A673 (cell line): Measurements from ENCODE around the gene GRIA1. TPM values are rescaled to one million over a fixed set of nuclear protein-coding genes. Genes with fewer than 3 reads are reported as not detected.

ENCODE experiments used
- BruUV-seq: library from RNA; stranded (reverse); fragments of 400-500 nt; replicated peaks from 2 replicates; lab custom pipeline; 2021; lab: Mats Ljungman, UMichigan
- CTCF ChIA-PET: fragments of 300-600 bp; sonication (Branson Sonifier 250); formaldehyde crosslinking; loops from one replicate; lab custom pipeline; 2022; ENCODE audit warnings: antibody characterized with exemption; lab: Charles Lee
- POLR2A ChIA-PET: fragments of 300-600 bp; sonication (Branson Sonifier 250); formaldehyde crosslinking; loops from one replicate; lab custom pipeline; 2022; ENCODE audit warnings: antibody characterized with exemption; ENCODE audit not compliant: low non-redundant PET; lab: Charles Lee
- DNase-seq: peaks from one replicate; pipeline ENCODE4 v3.0.0-alpha.2; 2015; ENCODE audit warnings: low spot score
- H3K27ac ChIP-seq: fragments of 200-600 bp; sonication (generic); 2 replicates; pipeline ENCODE4 v1.5.1; 2016; ENCODE audit warnings: mixed run types, low read depth, mild to moderate bottlenecking, mixed read lengths, antibody characterized with exemption, low read length; ENCODE audit not compliant: poor library complexity, severe bottlenecking
- H3K27me3 ChIP-seq: fragments of 200-600 bp; sonication (generic); replicated peaks from 2 replicates; pipeline ENCODE4 v1.6.1; 2017; ENCODE audit warnings: mixed run types, low read depth, mild to moderate bottlenecking, mixed read lengths, antibody characterized with exemption, low read length; ENCODE audit not compliant: insufficient read depth, poor library complexity
- H3K36me3 ChIP-seq: fragments of 200-600 bp; sonication (generic); 2 replicates; pipeline ENCODE4 v1.6.1; 2016; ENCODE audit warnings: mixed run types, mild to moderate bottlenecking, mixed read lengths, antibody characterized with exemption, low read length; ENCODE audit not compliant: insufficient read depth, poor library complexity, severe bottlenecking
- H3K4me1 ChIP-seq: fragments of 200-600 bp; sonication (generic); 2 replicates; pipeline ENCODE4 v1.6.1; 2017; ENCODE audit warnings: mixed run types, mild to moderate bottlenecking, mixed read lengths, antibody characterized with exemption, low read length; ENCODE audit not compliant: insufficient read depth, poor library complexity, severe bottlenecking
- H3K4me3 ChIP-seq: fragments of 200-600 bp; sonication (generic); 2 replicates; pipeline ENCODE4 v1.5.1; 2016; ENCODE audit warnings: low read depth, mixed run types, mild to moderate bottlenecking, mixed read lengths, low read length; ENCODE audit not compliant: poor library complexity, severe bottlenecking
- H3K9me3 ChIP-seq: fragments of 200-600 bp; sonication (generic); 2 replicates; pipeline ENCODE4 v1.6.1; 2016; ENCODE audit warnings: mixed run types, low read depth, mild to moderate bottlenecking, mixed read lengths, antibody characterized with exemption, low read length; ENCODE audit not compliant: poor library complexity, severe bottlenecking
- CTCF ChIP-seq: fragments of 300-800, 200-600 bp; sonication (generic); conservative IDR thresholded peaks from 2 replicates; pipeline ENCODE4 v1.5.1; 2017; ENCODE audit warnings: low read depth, mild to moderate bottlenecking, antibody characterized with exemption, low read length, moderate library complexity, mixed read lengths
- EZH2 ChIP-seq: fragments of 200-600 bp; sonication (generic); IDR thresholded peaks from 2 replicates; pipeline ENCODE4 v1.6.1; 2017; ENCODE audit warnings: borderline replicate concordance, low read depth, mild to moderate bottlenecking, mixed read lengths, antibody characterized with exemption, low read length; ENCODE audit not compliant: poor library complexity, severe bottlenecking
- intact Hi-C: fragments of 100-400 bp; cut with micrococcal nuclease; formaldehyde crosslinking; loops from one replicate; pipeline ENCODE4 v1.10.0; 2022; ENCODE audit not compliant: unreplicated experiment
- total RNA-seq: library from RNA; stranded (reverse); gene quantifications from 2 replicates; pipeline ENCODE4 v1.2.3, GENCODE V29; 2021

The GRIA1 gene
- total RNA-seq, 1 experiment from 2014 or later, result 0.69 TPM

DNA sequence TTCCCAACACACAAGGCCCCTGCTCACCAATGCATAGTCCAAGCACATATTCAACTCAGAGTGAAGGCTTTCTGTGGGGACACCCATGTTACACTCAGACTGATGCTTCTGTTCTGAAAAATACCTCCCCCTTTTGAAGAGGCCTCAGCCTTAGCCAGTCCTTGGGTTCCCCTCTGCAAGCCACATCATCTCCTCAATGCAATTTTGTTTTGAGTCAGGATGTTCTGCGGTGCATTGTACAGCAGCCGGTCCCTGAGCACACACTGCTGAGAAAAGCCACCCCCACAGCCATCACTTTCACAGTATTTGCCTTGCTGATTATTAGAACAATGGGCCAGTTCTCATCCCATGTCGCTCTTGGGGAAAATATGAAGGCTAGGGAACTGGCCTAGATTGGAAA, 307.0 kb downstream of the GRIA1 start:
- no TSS peak for BruUV-seq
- intact Hi-C loops, result no loop called here
- CTCF ChIA-PET, result no interaction called here

GRCh38 chr5:153798830-153799229, 308.4 kb downstream of the GRIA1 start:
- intact Hi-C loops, result no loop called here
- Histone ChIP-seq H3K27me3 (no peaks in the 10 kb centered on the region), H3K27ac (no peak overlapping the region), H3K9me3 (no peaks in the 10 kb centered on the region), H3K36me3 (no peaks in the 10 kb centered on the region), H3K4me1 (no peaks in the 10 kb centered on the region), H3K4me3 (no peak overlapping the region)
- ChIA-PET CTCF (no interaction called here), POLR2A (no interaction called here)
- no TSS peak for BruUV-seq
- DNase-seq, result no peak
- TF ChIP-seq EZH2, result no peak
- TF ChIP-seq CTCF, result no peak

More for the DNA sequence above, 307.0 kb downstream of the GRIA1 start:
- POLR2A ChIA-PET, result no interaction called here
- no peak for TF ChIP-seq CTCF
- TF ChIP-seq EZH2, result no peak
- H3K9me3 ChIP-seq, result no peaks in the 10 kb centered on the region
- H3K27ac ChIP-seq, result no peak overlapping the region
- no peaks in the 10 kb centered on the region for H3K4me1 ChIP-seq
- no peak overlapping the region for H3K4me3 ChIP-seq
- H3K27me3 ChIP-seq, result no peaks in the 10 kb centered on the region
- DNase-seq, result no peak
- H3K36me3 ChIP-seq, result no peaks in the 10 kb centered on the region

GRCh38 chr5:153799466-153799865, 309.0 kb downstream of the GRIA1 start:
- DNase-seq, result no peak
- no TSS peak for BruUV-seq
- H3K9me3 ChIP-seq, result no peaks in the 10 kb centered on the region
- no peak overlapping the region for H3K4me3 ChIP-seq
- H3K27me3 ChIP-seq, result no peaks in the 10 kb centered on the region
- no peaks in the 10 kb centered on the region for H3K36me3 ChIP-seq
- CTCF ChIA-PET, result no interaction called here
- no peaks in the 10 kb centered on the region for H3K4me1 ChIP-seq
- TF ChIP-seq EZH2 (no peak), CTCF (no peak)
- POLR2A ChIA-PET, result no interaction called here
- no peak overlapping the region for H3K27ac ChIP-seq
- intact Hi-C loops, result no loop called here
